Nephron (organoid): ENCODE data around the gene SOSTDC1.
"Not testable (repeated sequence)": the region's sequence is repeated elsewhere in the genome, so short reads cannot be mapped to it uniquely, and the experiment has no call there.

ENCODE experiments used
- H3K27ac Mint-ChIP-seq, 3 experiments: 2 replicates each; pipeline ENCODE4 v1.8.0; 2020; ENCODE audit warnings: mixed read lengths in 3 of 3, mild to moderate bottlenecking in 2 of 3, moderate library complexity in 1 of 3
- H3K27me3 Mint-ChIP-seq: 2 replicates; pipeline ENCODE4 v1.8.0; 2021; ENCODE audit warnings: low read depth, mild to moderate bottlenecking, moderate library complexity, mixed read lengths
- H3K36me3 Mint-ChIP-seq: 2 replicates; pipeline ENCODE4 v1.8.0; 2020; ENCODE audit warnings: low read depth, mixed read lengths
- H3K4me1 Mint-ChIP-seq: 2 replicates; pipeline ENCODE4 v1.8.0; 2020; ENCODE audit warnings: mixed read lengths
- H3K4me3 Mint-ChIP-seq, 3 experiments: 2 replicates each; pipeline ENCODE4 v1.8.0; 2020; ENCODE audit warnings: mild to moderate bottlenecking in 3 of 3, mixed read lengths in 3 of 3, moderate library complexity in 2 of 3
- H3K9me3 Mint-ChIP-seq: 2 replicates; pipeline ENCODE4 v1.8.0; 2020; ENCODE audit warnings: mixed read lengths
- CTCF ChIP-seq, 3 experiments: fragments of 200-600 bp; sonication (generic); IDR thresholded peaks; one replicate each; pipeline ENCODE4 v1.5.0; 2021; ENCODE audit warnings: antibody characterized with exemption in 3 of 3; ENCODE audit not compliant: unreplicated experiment in 3 of 3

Gene SOSTDC1

GRCh38 chr7:16460789-16461493 lies 4.6 kb downstream of the SOSTDC1 start:
- Mint-ChIP-seq H3K36me3 (peaks cover 9% of the 10 kb centered on the region), H3K4me3 (no peak overlapping the region), H3K27ac (no peak overlapping the region), H3K27me3 (no peaks in the 10 kb centered on the region), H3K9me3 (peaks cover 6% of the 10 kb centered on the region), H3K4me1 (peaks cover 30% of the 10 kb centered on the region)
- no peak for TF ChIP-seq CTCF (IDR thresholded peaks at IDR 0.05; ENCODE audit: unreplicated experiment in 3 of 3)

- H3K27ac Mint-ChIP-seq, H3K9me3 Mint-ChIP-seq, H3K36me3 Mint-ChIP-seq, H3K27me3 Mint-ChIP-seq, H3K4me1 Mint-ChIP-seq, H3K4me3 Mint-ChIP-seq: not testable (repeated sequence)
These were observed 9.2 kb downstream of the SOSTDC1 start for GRCh38 chr7:16456303-16456702.

GRCh38 chr7:16455591-16455990 lies 9.9 kb downstream of the SOSTDC1 start:
- no peak overlapping the region for H3K27ac Mint-ChIP-seq
- no peak for TF ChIP-seq CTCF (IDR thresholded peaks at IDR 0.05; ENCODE audit: unreplicated experiment in 3 of 3)
- H3K9me3 Mint-ChIP-seq, result peaks cover 6% of the 10 kb centered on the region
- no peaks in the 10 kb centered on the region for H3K36me3 Mint-ChIP-seq
- H3K27me3 Mint-ChIP-seq, result no peaks in the 10 kb centered on the region
- no peaks in the 10 kb centered on the region for H3K4me1 Mint-ChIP-seq
- H3K4me3 Mint-ChIP-seq, result no peak overlapping the region

GRCh38 chr7:16450366-16450765 lies 15.2 kb downstream of the SOSTDC1 start:
- no peaks in the 10 kb centered on the region for H3K9me3 Mint-ChIP-seq
- no peaks in the 10 kb centered on the region for H3K36me3 Mint-ChIP-seq
- no peak overlapping the region for H3K27ac Mint-ChIP-seq
- H3K4me1 Mint-ChIP-seq, result peaks cover 8% of the 10 kb centered on the region
- no peaks in the 10 kb centered on the region for H3K27me3 Mint-ChIP-seq
- H3K4me3 Mint-ChIP-seq, result no peak overlapping the region
- no peak for TF ChIP-seq CTCF (IDR thresholded peaks at IDR 0.05; ENCODE audit: unreplicated experiment in 3 of 3)

GRCh38 chr7:16447876-16448275 lies 17.7 kb downstream of the SOSTDC1 start:
- Mint-ChIP-seq H3K36me3 (no peaks in the 10 kb centered on the region), H3K4me3 (no peak overlapping the region), H3K9me3 (no peaks in the 10 kb centered on the region), H3K27me3 (no peaks in the 10 kb centered on the region), H3K4me1 (peaks cover 8% of the 10 kb centered on the region), H3K27ac (peak overlapping the region in 2 of 3 experiments; percentile 19 to 49)
- TF ChIP-seq CTCF (IDR thresholded peaks at IDR 0.05; ENCODE audit: unreplicated experiment in 3 of 3), result no peak

- H3K27ac Mint-ChIP-seq, result no peak overlapping the region
- peaks cover 8% of the 10 kb centered on the region for H3K4me1 Mint-ChIP-seq
- H3K36me3 Mint-ChIP-seq, result no peaks in the 10 kb centered on the region
- H3K9me3 Mint-ChIP-seq, result no peaks in the 10 kb centered on the region
- no peaks in the 10 kb centered on the region for H3K27me3 Mint-ChIP-seq
- no peak for TF ChIP-seq CTCF (IDR thresholded peaks at IDR 0.05; ENCODE audit: unreplicated experiment in 3 of 3)
- no peak overlapping the region for H3K4me3 Mint-ChIP-seq
These were observed 19.0 kb downstream of the SOSTDC1 start for GRCh38 chr7:16446508-16446907.

- not testable (repeated sequence) for H3K36me3 Mint-ChIP-seq, H3K27me3 Mint-ChIP-seq, H3K4me1 Mint-ChIP-seq, H3K4me3 Mint-ChIP-seq, H3K9me3 Mint-ChIP-seq, H3K27ac Mint-ChIP-seq
These were observed 21.7 kb downstream of the SOSTDC1 start for GRCh38 chr7:16443871-16444270.
